ENCODE results near the gene RERG.

DNA sequence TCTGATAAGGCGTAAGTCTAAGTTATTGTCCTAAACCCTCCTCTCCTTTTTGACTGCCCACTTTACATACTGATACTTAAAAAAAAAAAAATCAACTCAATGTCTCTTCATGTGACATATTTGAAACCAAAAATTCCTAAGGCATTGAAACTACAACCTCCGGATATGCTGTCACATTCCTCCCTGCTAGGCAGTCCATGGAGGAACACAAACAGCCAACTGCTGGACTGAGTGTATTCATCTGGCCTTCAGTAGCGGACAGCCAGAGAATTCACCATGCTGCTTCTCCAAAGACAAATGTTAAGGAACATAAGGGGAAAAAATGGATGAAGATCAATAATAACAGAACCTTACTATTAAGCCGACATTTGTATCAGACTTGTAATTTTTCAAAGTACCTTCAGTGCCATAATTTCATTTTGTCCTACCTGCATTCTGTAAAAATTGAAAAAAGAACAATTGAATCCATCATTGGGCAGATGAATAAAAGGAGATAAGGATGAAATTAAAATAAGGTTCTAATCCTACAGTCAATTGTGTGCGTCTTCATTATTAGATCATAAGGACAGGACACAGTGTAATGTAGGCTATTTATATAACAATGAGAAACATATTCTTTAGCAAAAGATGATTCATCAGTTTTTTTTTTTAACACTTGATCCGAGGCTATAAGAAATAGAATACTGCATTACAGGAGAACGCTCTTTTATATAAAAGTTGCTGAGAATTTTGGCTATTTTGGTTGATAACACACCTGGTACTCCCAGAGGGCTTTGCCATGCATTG is 12.2 kb downstream of the RERG start:
- TF ChIP-seq, protein P1, sequence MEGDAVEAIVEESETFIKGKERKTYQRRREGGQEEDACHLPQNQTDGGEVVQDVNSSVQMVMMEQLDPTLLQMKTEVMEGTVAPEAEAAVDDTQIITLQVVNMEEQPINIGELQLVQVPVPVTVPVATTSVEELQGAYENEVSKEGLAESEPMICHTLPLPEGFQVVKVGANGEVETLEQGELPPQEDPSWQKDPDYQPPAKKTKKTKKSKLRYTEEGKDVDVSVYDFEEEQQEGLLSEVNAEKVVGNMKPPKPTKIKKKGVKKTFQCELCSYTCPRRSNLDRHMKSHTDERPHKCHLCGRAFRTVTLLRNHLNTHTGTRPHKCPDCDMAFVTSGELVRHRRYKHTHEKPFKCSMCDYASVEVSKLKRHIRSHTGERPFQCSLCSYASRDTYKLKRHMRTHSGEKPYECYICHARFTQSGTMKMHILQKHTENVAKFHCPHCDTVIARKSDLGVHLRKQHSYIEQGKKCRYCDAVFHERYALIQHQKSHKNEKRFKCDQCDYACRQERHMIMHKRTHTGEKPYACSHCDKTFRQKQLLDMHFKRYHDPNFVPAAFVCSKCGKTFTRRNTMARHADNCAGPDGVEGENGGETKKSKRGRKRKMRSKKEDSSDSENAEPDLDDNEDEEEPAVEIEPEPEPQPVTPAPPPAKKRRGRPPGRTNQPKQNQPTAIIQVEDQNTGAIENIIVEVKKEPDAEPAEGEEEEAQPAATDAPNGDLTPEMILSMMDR (IDR thresholded peaks at IDR 0.05; ENCODE audit: low read depth, low read length) = no peak
- TF ChIP-seq POLR2A (IDR thresholded peaks at IDR 0.05; ENCODE audit: extremely low read depth, insufficient read length) = no peak
- no peak for TF ChIP-seq MYC (IDR thresholded peaks at IDR 0.05; ENCODE audit: low read depth, low read length)

Data from NB4 (cell line).